ENCODE data around the gene RASSF1. TPM values are rescaled to one million over a fixed set of nuclear protein-coding genes. Genes with fewer than 3 reads are reported as not detected.
"Not testable (repeated sequence)": the region's sequence is repeated elsewhere in the genome, so short reads cannot be mapped to it uniquely, and the experiment has no call there.

RASSF1 gene
- total RNA-seq, 1 experiment from 2014 or later: 12.7 TPM

- Histone ChIP-seq H3K4me1 (no peaks in the 10 kb centered on the region; the same call in 1 of the 2 replicates), H3K27ac (no peak overlapping the region), H3K9me3 (replicated peaks) (no peaks in the 10 kb centered on the region), H3K36me3 (peaks cover 24% of the 10 kb centered on the region), H3K4me3 (no peak overlapping the region), H3K27me3 (no peaks in the 10 kb centered on the region)
- no peak for DNase-seq
Observed at GRCh38 chr3:50288387-50289007, 52.1 kb downstream of the RASSF1 start.

GRCh38 chr3:50287262-50287661 lies 53.4 kb downstream of the RASSF1 start:
- H3K27ac ChIP-seq: no peak overlapping the region
- no peak for DNase-seq
- H3K36me3 ChIP-seq: peaks cover 24% of the 10 kb centered on the region
- H3K9me3 ChIP-seq (replicated peaks): no peaks in the 10 kb centered on the region
- H3K4me3 ChIP-seq: no peak overlapping the region
- H3K27me3 ChIP-seq: no peaks in the 10 kb centered on the region
- H3K4me1 ChIP-seq: no peaks in the 10 kb centered on the region

- Histone ChIP-seq H3K4me3 (no peak overlapping the region), H3K27ac (no peak overlapping the region), H3K36me3 (peaks cover 24% of the 10 kb centered on the region), H3K9me3 (replicated peaks) (no peaks in the 10 kb centered on the region), H3K4me1 (no peaks in the 10 kb centered on the region), H3K27me3 (no peaks in the 10 kb centered on the region)
- no peak for DNase-seq
Observed at GRCh38 chr3:50286322-50287227, 54.1 kb downstream of the RASSF1 start.

GRCh38 chr3:50284121-50284520 lies 56.5 kb downstream of the RASSF1 start:
- H3K4me3 ChIP-seq; H3K4me1 ChIP-seq; H3K27ac ChIP-seq; DNase-seq; H3K9me3 ChIP-seq (replicated peaks); H3K27me3 ChIP-seq: not testable (repeated sequence)
- peaks cover 12% of the 10 kb centered on the region; the same call in 1 of the 2 replicates for H3K36me3 ChIP-seq

Other genes with a start within 250 kb of the RASSF1 start
- gene SEMA3F, start 185.5 kb downstream of the RASSF1 start, total RNA-seq (2014; rRNA removed; shearing (Covaris generic)): 9.3 and 11.3 TPM in 2 replicates
- 0.14 TPM in 1 of 2 replicates, not detected in the other for gene GNAT1, start 149.2 kb downstream of the RASSF1 start, total RNA-seq (2014; rRNA removed; shearing (Covaris generic))
- gene SLC38A3, start 135.6 kb downstream of the RASSF1 start, total RNA-seq (2014; rRNA removed; shearing (Covaris generic)): 1.4 and 2.9 TPM in 2 replicates
- gene GNAI2, start 104.6 kb downstream of the RASSF1 start, total RNA-seq (2014; rRNA removed; shearing (Covaris generic)): 63.8 and 64.7 TPM in 2 replicates
- gene SEMA3B, start 71.7 kb downstream of the RASSF1 start, total RNA-seq (2014; rRNA removed; shearing (Covaris generic)): 3.3 and 4.8 TPM in 2 replicates
- gene LSMEM2, start 61.7 kb downstream of the RASSF1 start, total RNA-seq (2014; rRNA removed; shearing (Covaris generic)): not detected in 2 replicates
- gene IFRD2, start 48.4 kb downstream of the RASSF1 start, total RNA-seq (2014; rRNA removed; shearing (Covaris generic)): 85.3 and 98.8 TPM in 2 replicates
- 3.6 and 4.5 TPM in 2 replicates for gene HYAL3, start 41.4 kb downstream of the RASSF1 start, total RNA-seq (2014; rRNA removed; shearing (Covaris generic))
- 3.2 and 3.4 TPM in 2 replicates for gene NAA80, start 41.4 kb downstream of the RASSF1 start, total RNA-seq (2014; rRNA removed; shearing (Covaris generic))
- 0.43 TPM in 1 of 2 replicates, not detected in the other for gene HYAL1, start 37.3 kb downstream of the RASSF1 start, total RNA-seq (2014; rRNA removed; shearing (Covaris generic))
- 41.7 and 47.2 TPM in 2 replicates for gene HYAL2, start 18.1 kb downstream of the RASSF1 start, total RNA-seq (2014; rRNA removed; shearing (Covaris generic))
- gene TUSC2, start 12.6 kb downstream of the RASSF1 start, total RNA-seq (2014; rRNA removed; shearing (Covaris generic)): 21.2 and 26.4 TPM in 2 replicates
- gene ZMYND10, start 4.9 kb upstream of the RASSF1 start, total RNA-seq (2014; rRNA removed; shearing (Covaris generic)): 0.73 and 0.99 TPM in 2 replicates
- gene NPRL2, start 9.9 kb upstream of the RASSF1 start, total RNA-seq (2014; rRNA removed; shearing (Covaris generic)): 14.0 and 14.4 TPM in 2 replicates
- gene CYB561D2, start 10.0 kb upstream of the RASSF1 start, total RNA-seq (2014; rRNA removed; shearing (Covaris generic)): 6.5 and 8.9 TPM in 2 replicates
- gene TMEM115, start 18.7 kb upstream of the RASSF1 start, total RNA-seq (2014; rRNA removed; shearing (Covaris generic)): 27.2 and 28.2 TPM in 2 replicates
- gene CACNA2D2, start 162.8 kb upstream of the RASSF1 start, total RNA-seq (2014; rRNA removed; shearing (Covaris generic)): not detected in 2 replicates
- gene C3orf18, start 226.9 kb upstream of the RASSF1 start, total RNA-seq (2014; rRNA removed; shearing (Covaris generic)): 1.1 and 2.4 TPM in 2 replicates
- 6.2 and 6.3 TPM in 2 replicates for gene HEMK1, start 228.7 kb upstream of the RASSF1 start, total RNA-seq (2014; rRNA removed; shearing (Covaris generic))

Measured in SJCRH30 (cell line).